Activated CD8-positive, alpha-beta T cell treated with anti-CD3 and anti-CD28 coated beads for 36 hours (primary cell): ENCODE results near the gene SLC39A11. TPM values are rescaled to one million over a fixed set of nuclear protein-coding genes. Genes with fewer than 3 reads are reported as not detected.

Source experiments
- ATAC-seq: fragments of 200-7000 bp; cut with Tn5 transposase; one replicate; pipeline ENCODE4 v1.10.0; 2021; ENCODE audit warnings: mild to moderate bottlenecking, moderate library complexity
- CTCF ChIA-PET: fragments of 350-600 bp; sonication (Branson Sonifier 250); formaldehyde crosslinking; loops from one replicate; lab custom pipeline; 2021; ENCODE audit warnings: antibody characterized with exemption; lab: Charles Lee
- POLR2A ChIA-PET: fragments of 350-600 bp; sonication (Branson Sonifier 250); formaldehyde crosslinking; loops from one replicate; lab custom pipeline; 2021; ENCODE audit warnings: antibody characterized with exemption; lab: Charles Lee
- DNase-seq: peaks from one replicate; pipeline ENCODE4 v3.0.0-alpha.2; 2020
- H3K27ac Mint-ChIP-seq: one replicate; pipeline ENCODE4 v1.8.0; 2021; ENCODE audit warnings: mild to moderate bottlenecking, mixed read lengths
- H3K27me3 Mint-ChIP-seq: one replicate; pipeline ENCODE4 v1.8.0; 2021; ENCODE audit warnings: mixed read lengths
- H3K36me3 Mint-ChIP-seq: one replicate; pipeline ENCODE4 v1.8.0; 2021; ENCODE audit warnings: low read depth, mixed read lengths
- H3K4me1 Mint-ChIP-seq: one replicate; pipeline ENCODE4 v1.8.0; 2021; ENCODE audit warnings: low read depth, mixed read lengths
- H3K4me3 Mint-ChIP-seq: one replicate; pipeline ENCODE4 v1.8.0; 2021; ENCODE audit warnings: mild to moderate bottlenecking, moderate library complexity, mixed read lengths
- H3K9me3 Mint-ChIP-seq: one replicate; pipeline ENCODE4 v1.8.0; 2021; ENCODE audit warnings: mixed read lengths
- intact Hi-C: fragments of 100-400 bp; cut with micrococcal nuclease; formaldehyde crosslinking; loops from one replicate; pipeline ENCODE4 v1.10.0; 2022
- total RNA-seq, 2 experiments: library from RNA; stranded (reverse); gene quantifications; one replicate each; pipeline ENCODE4 v1.2.3, GENCODE V29; 2021
- TF ChIP-seq, protein P1 (sequence below): fragments of 200-600 bp; IDR thresholded peaks from one replicate; pipeline ENCODE4 v1.8.0; 2022; ENCODE audit warnings: antibody characterized with exemption, mild to moderate bottlenecking

The SLC39A11 gene
- total RNA-seq, 2 experiments from 2014 or later, result 14.4 to 14.9 TPM

DNA sequence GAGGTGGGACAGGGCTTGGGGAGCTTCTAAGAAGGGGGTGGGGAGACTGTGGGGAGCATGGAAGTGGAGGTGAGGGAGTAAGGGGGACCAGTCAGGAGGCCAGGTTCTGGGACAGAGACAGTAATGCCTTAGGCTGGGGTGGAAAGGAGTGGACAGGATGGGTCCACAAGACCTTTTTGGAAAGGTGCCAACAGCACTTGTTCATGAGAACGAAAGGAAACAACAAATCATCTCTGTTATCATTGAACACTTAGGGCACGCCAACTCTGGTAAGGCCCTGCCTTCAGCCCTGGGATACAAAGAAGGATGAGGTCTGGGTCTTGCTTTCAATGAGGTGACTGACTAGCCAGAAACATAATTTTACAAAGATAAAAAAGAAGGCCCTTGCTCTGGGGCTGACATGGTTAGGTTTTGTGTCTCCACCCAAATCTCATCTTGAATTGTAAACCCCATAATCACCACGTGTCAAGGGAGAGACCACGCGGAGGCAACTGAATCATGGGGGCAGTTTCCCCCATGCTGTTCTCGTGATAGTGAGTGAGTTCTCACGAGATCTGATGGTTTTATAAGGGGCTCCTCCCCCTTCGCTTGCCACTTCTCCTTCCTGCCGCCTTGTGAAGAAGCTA lies 113.8 kb downstream of the SLC39A11 start:
- ChIA-PET CTCF (no interaction called here), POLR2A (interaction anchor here (0.6 kb wide), 1 partner anchor 144 kb away, joined by 3 read pairs; no protein-coding TSS in a partner anchor)
- DNase-seq (no peak), ATAC-seq (no peak)
- intact Hi-C loops, result no loop called here
- Mint-ChIP-seq H3K4me3 (no peak overlapping the region), H3K9me3 (peaks cover 3% of the 10 kb centered on the region), H3K4me1 (peaks cover 12% of the 10 kb centered on the region), H3K27me3 (no peaks in the 10 kb centered on the region), H3K27ac (no peak overlapping the region), H3K36me3 (peaks cover 5% of the 10 kb centered on the region)
- TF ChIP-seq, protein P1, sequence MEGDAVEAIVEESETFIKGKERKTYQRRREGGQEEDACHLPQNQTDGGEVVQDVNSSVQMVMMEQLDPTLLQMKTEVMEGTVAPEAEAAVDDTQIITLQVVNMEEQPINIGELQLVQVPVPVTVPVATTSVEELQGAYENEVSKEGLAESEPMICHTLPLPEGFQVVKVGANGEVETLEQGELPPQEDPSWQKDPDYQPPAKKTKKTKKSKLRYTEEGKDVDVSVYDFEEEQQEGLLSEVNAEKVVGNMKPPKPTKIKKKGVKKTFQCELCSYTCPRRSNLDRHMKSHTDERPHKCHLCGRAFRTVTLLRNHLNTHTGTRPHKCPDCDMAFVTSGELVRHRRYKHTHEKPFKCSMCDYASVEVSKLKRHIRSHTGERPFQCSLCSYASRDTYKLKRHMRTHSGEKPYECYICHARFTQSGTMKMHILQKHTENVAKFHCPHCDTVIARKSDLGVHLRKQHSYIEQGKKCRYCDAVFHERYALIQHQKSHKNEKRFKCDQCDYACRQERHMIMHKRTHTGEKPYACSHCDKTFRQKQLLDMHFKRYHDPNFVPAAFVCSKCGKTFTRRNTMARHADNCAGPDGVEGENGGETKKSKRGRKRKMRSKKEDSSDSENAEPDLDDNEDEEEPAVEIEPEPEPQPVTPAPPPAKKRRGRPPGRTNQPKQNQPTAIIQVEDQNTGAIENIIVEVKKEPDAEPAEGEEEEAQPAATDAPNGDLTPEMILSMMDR, result no peak

DNA sequence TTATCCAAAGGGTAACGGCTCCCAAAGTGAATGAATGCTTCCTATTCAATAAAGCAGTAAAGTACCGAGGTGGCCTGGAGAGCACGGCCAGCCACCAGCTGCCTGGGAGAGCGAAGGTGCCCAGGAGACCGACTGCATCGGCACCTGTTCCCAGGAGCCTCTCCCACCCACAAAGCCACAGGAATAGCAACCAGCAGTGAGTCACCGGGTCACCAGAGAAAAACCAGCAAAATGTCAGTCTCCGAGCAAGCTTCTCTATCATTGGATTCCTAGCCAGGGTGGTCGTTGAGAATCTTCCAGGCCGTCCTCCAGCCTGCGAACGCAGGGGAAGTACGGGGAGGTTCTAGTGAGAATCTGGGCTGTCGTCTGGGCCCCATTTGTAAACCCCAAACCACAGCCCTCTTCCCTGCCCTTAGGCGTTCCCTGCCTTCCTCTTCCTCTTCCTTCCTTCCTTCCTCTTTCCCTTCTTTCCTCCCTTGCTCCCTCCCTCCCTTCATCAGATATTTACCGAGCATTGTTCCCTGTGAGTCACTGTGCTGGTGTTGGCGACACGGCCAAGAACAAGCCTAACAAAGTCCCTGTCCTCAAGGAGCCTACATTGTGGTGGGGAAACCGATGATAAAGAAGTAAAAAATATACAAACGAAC lies 114.6 kb downstream of the SLC39A11 start:
- Mint-ChIP-seq H3K36me3 (peaks cover 5% of the 10 kb centered on the region), H3K4me3 (no peak overlapping the region), H3K4me1 (peaks cover 12% of the 10 kb centered on the region), H3K27ac (no peak overlapping the region), H3K9me3 (peaks cover 3% of the 10 kb centered on the region), H3K27me3 (no peaks in the 10 kb centered on the region)
- TF ChIP-seq, protein P1, result no peak
- CTCF ChIA-PET, result interaction anchor here (2.0 kb wide), 1 partner anchor 8 kb away, joined by 8 read pairs; no protein-coding TSS in a partner anchor
- no peak for ATAC-seq
- DNase-seq, result no peak
- intact Hi-C loops, result no loop called here
- POLR2A ChIA-PET, result interaction anchor here (0.6 kb wide), 1 partner anchor 145 kb away, joined by 3 read pairs; no protein-coding TSS in a partner anchor

GRCh38 chr17:72976971-72977770 lies 115.3 kb downstream of the SLC39A11 start:
- ChIA-PET POLR2A (no interaction called here), CTCF (interaction anchor here (2.0 kb wide), 1 partner anchor 9 kb away, joined by 8 read pairs; no protein-coding TSS in a partner anchor)
- ATAC-seq (no peak), DNase-seq (no peak)
- TF ChIP-seq, protein P1, result no peak
- Mint-ChIP-seq H3K4me1 (peaks cover 12% of the 10 kb centered on the region), H3K36me3 (peaks cover 5% of the 10 kb centered on the region), H3K9me3 (peaks cover 3% of the 10 kb centered on the region), H3K4me3 (no peak overlapping the region), H3K27ac (no peak overlapping the region), H3K27me3 (no peaks in the 10 kb centered on the region)
- intact Hi-C loops, result no loop called here

GRCh38 chr17:72975509-72975908 lies 117.0 kb downstream of the SLC39A11 start:
- H3K4me1 Mint-ChIP-seq, result peaks cover 19% of the 10 kb centered on the region
- H3K27me3 Mint-ChIP-seq, result no peaks in the 10 kb centered on the region
- DNase-seq (no peak), ATAC-seq (no peak)
- no peak overlapping the region for H3K4me3 Mint-ChIP-seq
- TF ChIP-seq, protein P1, result no peak
- H3K27ac Mint-ChIP-seq, result no peak overlapping the region
- peaks cover 3% of the 10 kb centered on the region for H3K9me3 Mint-ChIP-seq
- H3K36me3 Mint-ChIP-seq, result peaks cover 5% of the 10 kb centered on the region
- POLR2A ChIA-PET, result no interaction called here
- CTCF ChIA-PET, result interaction anchor here (2.3 kb wide), 1 partner anchor 11 kb away, joined by 10 read pairs; no protein-coding TSS in a partner anchor
- intact Hi-C loops, result no loop called here
